ENCODE data around the gene MAP2K7. TPM values are rescaled to one million over a fixed set of nuclear protein-coding genes. Genes with fewer than 3 reads are reported as not detected.

The MAP2K7 gene
- total RNA-seq, 1 experiment from 2014 or later, result 59.1 TPM

- DNase-seq (ENCODE audit: low read depth, low spot score), result peak; percentile 96
- no peaks in the 10 kb centered on the region for H3K9me3 ChIP-seq (ENCODE audit: control insufficient read depth in 1 of 2, insufficient read depth in 1 of 2, low read depth in 1 of 2, low read length in 2 of 2)
- ChIA-PET CTCF (interaction anchor here (0.9 kb wide), 1 partner anchor 46 kb away, joined by 3 read pairs; no protein-coding TSS in a partner anchor), RAD21 (ENCODE audit: low non-redundant PET in 1 of 2, low total read pairs in 2 of 2, uncharacterized antibody in 2 of 2, unreplicated experiment in 2 of 2) (no interaction called here), POLR2A (interaction anchor here (2.1 kb wide), 1 partner anchor 49 kb away, joined by 8 read pairs; the partner anchor contains the start of gene SNAPC2)
- ATAC-seq, result peak; percentile 23
- H3K36me3 ChIP-seq (ENCODE audit: control insufficient read depth in 1 of 2, insufficient read depth in 2 of 2, low read length in 2 of 2), result no peaks in the 10 kb centered on the region
- H4K20me1 ChIP-seq (ENCODE audit: insufficient read depth), result no peaks in the 10 kb centered on the region
- TF ChIP-seq POLR2AphosphoS5 (IDR thresholded peaks at IDR 0.05; ENCODE audit: low read depth, low read length), result peak; percentile 37; the same call in 1 of the 2 replicates
- no peak for TF ChIP-seq SIN3A (IDR thresholded peaks at IDR 0.05; ENCODE audit: low read depth)
- TF ChIP-seq SP1 (IDR thresholded peaks at IDR 0.05; ENCODE audit: low read depth), result peak; percentile 76
- peak overlapping the region; percentile 69 for H3K27ac ChIP-seq (ENCODE audit: low read depth, low read length)
- peak overlapping the region; percentile 29 to 55 for H3K4me3 ChIP-seq (replicated peaks in 1 of 2; ENCODE audit: low read depth in 1 of 2, low read length in 2 of 2)
- H2AFZ ChIP-seq (ENCODE audit: low read depth, low read length, poor library complexity, severe bottlenecking), result peak overlapping the region; percentile 67
- H3K4me1 ChIP-seq (ENCODE audit: control insufficient read depth in 1 of 2, insufficient read depth in 2 of 2, low read length in 2 of 2), result peaks cover 30 to 68% of the 10 kb centered on the region in 2 experiments
- peak overlapping the region; percentile 85 for H3K4me2 ChIP-seq (ENCODE audit: low read length)
- no peaks in the 10 kb centered on the region for H3K9me2 ChIP-seq (ENCODE audit: insufficient read depth)
- intact Hi-C loops (cut with micrococcal nuclease), result no loop called here
- peak overlapping the region; percentile 60 for H3K9ac ChIP-seq (ENCODE audit: low read length)
- no TSS peak for BruUV-seq (replicated peaks)
- no peaks in the 10 kb centered on the region for H3K79me2 ChIP-seq (ENCODE audit: insufficient read depth, low read length)
- no peaks in the 10 kb centered on the region for H3K27me3 ChIP-seq (ENCODE audit: insufficient read depth, low read length)
Measured at GRCh38 chr19:7871437-7872305, 32.0 kb upstream of the MAP2K7 start.

GRCh38 chr19:7872306-7873204 is 31.1 kb upstream of the MAP2K7 start:
- H3K9ac ChIP-seq (ENCODE audit: low read length), result no peak overlapping the region
- peak overlapping the region; percentile 85 for H3K4me2 ChIP-seq (ENCODE audit: low read length)
- H3K9me2 ChIP-seq (ENCODE audit: insufficient read depth), result no peaks in the 10 kb centered on the region
- no peaks in the 10 kb centered on the region for H3K27me3 ChIP-seq (ENCODE audit: insufficient read depth, low read length)
- no peak overlapping the region for H3K4me3 ChIP-seq (replicated peaks in 1 of 2; ENCODE audit: low read depth in 1 of 2, low read length in 2 of 2)
- no peaks in the 10 kb centered on the region for H4K20me1 ChIP-seq (ENCODE audit: insufficient read depth)
- no peak overlapping the region for H2AFZ ChIP-seq (ENCODE audit: low read depth, low read length, poor library complexity, severe bottlenecking)
- peaks cover 28 to 70% of the 10 kb centered on the region in 2 experiments for H3K4me1 ChIP-seq (ENCODE audit: control insufficient read depth in 1 of 2, insufficient read depth in 2 of 2, low read length in 2 of 2)
- TF ChIP-seq SP1 (IDR thresholded peaks at IDR 0.05; ENCODE audit: low read depth), result 0 out of 2 replicates have a peak, but pooled peaks have one; percentile 2
- TF ChIP-seq, protein P1, sequence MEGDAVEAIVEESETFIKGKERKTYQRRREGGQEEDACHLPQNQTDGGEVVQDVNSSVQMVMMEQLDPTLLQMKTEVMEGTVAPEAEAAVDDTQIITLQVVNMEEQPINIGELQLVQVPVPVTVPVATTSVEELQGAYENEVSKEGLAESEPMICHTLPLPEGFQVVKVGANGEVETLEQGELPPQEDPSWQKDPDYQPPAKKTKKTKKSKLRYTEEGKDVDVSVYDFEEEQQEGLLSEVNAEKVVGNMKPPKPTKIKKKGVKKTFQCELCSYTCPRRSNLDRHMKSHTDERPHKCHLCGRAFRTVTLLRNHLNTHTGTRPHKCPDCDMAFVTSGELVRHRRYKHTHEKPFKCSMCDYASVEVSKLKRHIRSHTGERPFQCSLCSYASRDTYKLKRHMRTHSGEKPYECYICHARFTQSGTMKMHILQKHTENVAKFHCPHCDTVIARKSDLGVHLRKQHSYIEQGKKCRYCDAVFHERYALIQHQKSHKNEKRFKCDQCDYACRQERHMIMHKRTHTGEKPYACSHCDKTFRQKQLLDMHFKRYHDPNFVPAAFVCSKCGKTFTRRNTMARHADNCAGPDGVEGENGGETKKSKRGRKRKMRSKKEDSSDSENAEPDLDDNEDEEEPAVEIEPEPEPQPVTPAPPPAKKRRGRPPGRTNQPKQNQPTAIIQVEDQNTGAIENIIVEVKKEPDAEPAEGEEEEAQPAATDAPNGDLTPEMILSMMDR (IDR thresholded peaks at IDR 0.05 in 2 of 3, conservative IDR thresholded peaks at IDR 0.05 in 1 of 3; ENCODE audit: borderline replicate concordance in 1 of 3, insufficient read depth in 1 of 3, low read depth in 2 of 3, low read length in 2 of 3), result no peak
- no peaks in the 10 kb centered on the region for H3K36me3 ChIP-seq (ENCODE audit: control insufficient read depth in 1 of 2, insufficient read depth in 2 of 2, low read length in 2 of 2)
- CTCF ChIA-PET, result no interaction called here
- DNase-seq (ENCODE audit: low read depth, low spot score) (no peak), ATAC-seq (no peak)
- no peaks in the 10 kb centered on the region for H3K79me2 ChIP-seq (ENCODE audit: insufficient read depth, low read length)
- RAD21 ChIA-PET (ENCODE audit: low non-redundant PET in 1 of 2, low total read pairs in 2 of 2, uncharacterized antibody in 2 of 2, unreplicated experiment in 2 of 2), result no interaction called here
- POLR2A ChIA-PET, result interaction anchor here (0.6 to 2.1 kb wide), 2 partner anchors 48 to 332 kb away, joined by 3 to 8 read pairs; partner anchors contain the start of gene SNAPC2
- no peaks in the 10 kb centered on the region for H3K9me3 ChIP-seq (ENCODE audit: control insufficient read depth in 1 of 2, insufficient read depth in 1 of 2, low read depth in 1 of 2, low read length in 2 of 2)
- intact Hi-C loops (cut with micrococcal nuclease), result no loop called here
- TSS peak; percentile 13 for BruUV-seq (replicated peaks)
- H3K27ac ChIP-seq (ENCODE audit: low read depth, low read length), result peak overlapping the region; percentile 58

Data from HCT116 (cell line).